ENCODE data around the gene TACC2. TPM values are rescaled to one million over a fixed set of nuclear protein-coding genes. Genes with fewer than 3 reads are reported as not detected.
"Not testable (repeated sequence)": the region's sequence is repeated elsewhere in the genome, so short reads cannot be mapped to it uniquely, and the experiment has no call there.

The TACC2 gene
- total RNA-seq, 1 donor from 2014 or later, result 349 TPM

DNA sequence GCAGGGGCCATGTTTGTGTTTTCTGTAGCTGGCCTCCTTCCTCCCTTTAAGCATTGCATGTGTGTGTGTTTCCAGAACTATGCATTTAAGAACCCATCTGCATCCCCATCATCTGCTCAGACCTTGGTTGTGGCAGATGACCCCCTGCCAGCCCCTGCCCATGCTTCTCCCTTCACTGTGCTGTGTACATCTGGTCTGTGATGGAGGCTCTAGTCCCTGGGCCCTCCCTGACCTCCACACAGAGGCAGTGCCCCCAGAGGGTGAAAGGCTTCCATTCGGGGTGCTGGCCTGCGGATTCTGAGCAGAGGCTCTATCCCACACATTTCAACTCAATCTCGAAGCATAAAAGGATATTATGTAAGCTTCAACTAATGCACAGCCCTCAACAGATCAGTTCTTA lies 89.4 kb downstream of the TACC2 start:
- ATAC-seq (ENCODE audit: poor library complexity) (peak; percentile 22), DNase-seq (no peak)
- intact Hi-C loops (cut with DNase I), result no loop called here

DNA sequence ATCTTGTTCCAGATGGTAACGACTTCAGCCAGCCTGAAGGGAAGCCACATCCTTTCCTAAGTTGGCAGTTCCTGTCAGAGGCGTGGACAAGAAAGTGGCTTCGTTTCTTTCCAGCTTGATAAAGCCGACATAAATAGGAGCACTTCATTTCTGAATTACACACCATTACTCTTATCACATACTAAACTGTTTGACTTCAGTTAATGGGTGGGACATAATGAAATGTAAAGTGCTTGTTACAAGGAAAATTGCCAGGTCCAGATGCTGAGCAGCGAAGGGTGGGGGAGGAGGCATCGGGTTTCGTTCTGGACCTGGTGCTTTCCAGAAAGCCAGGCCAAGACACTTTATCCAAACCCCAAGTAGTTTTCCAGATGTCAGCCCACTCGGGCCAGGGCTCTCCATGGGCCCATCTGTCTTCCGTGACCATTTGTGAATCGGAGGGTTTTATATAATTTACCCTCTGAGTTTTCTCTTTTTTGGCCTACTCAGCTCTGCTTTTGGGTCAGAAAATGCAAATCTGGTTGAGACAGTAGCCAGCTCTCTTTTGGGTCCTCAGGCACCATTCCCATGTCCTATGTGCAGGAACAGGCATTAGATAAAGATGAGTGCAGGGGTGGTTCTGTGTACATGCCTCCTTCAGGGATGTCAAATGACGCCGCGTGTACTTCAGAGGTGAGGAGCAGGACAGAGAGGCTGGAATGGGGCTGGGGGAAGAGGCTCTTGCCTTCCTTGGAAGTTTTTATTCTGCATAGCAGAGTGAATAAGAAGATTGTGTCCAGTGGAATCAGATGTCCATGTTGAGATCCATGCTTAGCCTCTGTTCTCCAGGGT lies 90.2 kb downstream of the TACC2 start:
- DNase-seq (peak; percentile 72), ATAC-seq (ENCODE audit: poor library complexity) (peak; percentile 80)
- intact Hi-C loops (cut with DNase I), result no loop called here

- DNase-seq (no peak), ATAC-seq (ENCODE audit: poor library complexity) (no peak)
- intact Hi-C loops (cut with DNase I), result no loop called here
Observed at GRCh38 chr10:122082616-122083477, 93.9 kb downstream of the TACC2 start.

GRCh38 chr10:122083478-122084025 lies 94.6 kb downstream of the TACC2 start:
- DNase-seq, result peak; percentile 76
- intact Hi-C loops (cut with DNase I), result no loop called here
- ATAC-seq (ENCODE audit: poor library complexity), result peak; percentile 32

DNA sequence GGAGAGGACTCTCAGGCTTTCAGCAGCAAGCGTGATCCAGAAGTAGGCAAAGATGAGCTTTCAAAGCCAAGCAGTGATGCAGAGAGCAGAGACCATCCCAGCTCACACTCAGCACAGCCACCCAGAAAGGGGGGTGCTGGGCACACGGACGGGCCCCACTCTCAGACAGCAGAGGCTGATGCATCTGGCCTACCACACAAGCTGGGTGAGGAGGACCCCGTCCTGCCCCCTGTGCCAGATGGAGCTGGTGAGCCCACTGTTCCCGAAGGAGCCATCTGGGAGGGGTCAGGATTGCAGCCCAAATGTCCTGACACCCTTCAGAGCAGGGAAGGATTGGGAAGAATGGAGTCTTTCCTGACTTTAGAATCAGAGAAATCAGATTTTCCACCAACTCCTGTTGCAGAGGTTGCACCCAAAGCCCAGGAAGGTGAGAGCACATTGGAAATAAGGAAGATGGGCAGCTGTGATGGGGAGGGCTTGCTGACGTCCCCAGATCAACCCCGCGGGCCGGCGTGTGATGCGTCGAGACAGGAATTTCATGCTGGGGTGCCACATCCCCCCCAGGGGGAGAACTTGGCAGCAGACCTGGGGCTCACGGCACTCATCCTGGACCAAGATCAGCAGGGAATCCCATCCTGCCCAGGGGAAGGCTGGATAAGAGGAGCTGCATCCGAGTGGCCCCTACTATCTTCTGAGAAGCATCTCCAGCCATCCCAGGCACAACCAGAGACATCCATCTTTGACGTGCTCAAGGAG lies 95.5 kb downstream of the TACC2 start:
- no peak for ATAC-seq (ENCODE audit: poor library complexity)
- DNase-seq, result no peak
- intact Hi-C loops (cut with DNase I), result no loop called here

- no peak for DNase-seq
- ATAC-seq (ENCODE audit: poor library complexity), result no peak
- intact Hi-C loops (cut with DNase I), result no loop called here
Observed at GRCh38 chr10:122085423-122085911, 96.5 kb downstream of the TACC2 start.

GRCh38 chr10:122086416-122087240 lies 97.7 kb downstream of the TACC2 start:
- no peak for DNase-seq
- intact Hi-C loops (cut with DNase I), result no loop called here
- ATAC-seq (ENCODE audit: poor library complexity), result no peak

- DNase-seq (no peak), ATAC-seq (ENCODE audit: poor library complexity) (no peak)
- intact Hi-C loops (cut with DNase I), result no loop called here
Observed at GRCh38 chr10:122087436-122087835, 98.5 kb downstream of the TACC2 start.

GRCh38 chr10:122089311-122090017 lies 100.5 kb downstream of the TACC2 start:
- DNase-seq (no peak), ATAC-seq (ENCODE audit: poor library complexity) (no peak)
- intact Hi-C loops (cut with DNase I), result no loop called here

DNA sequence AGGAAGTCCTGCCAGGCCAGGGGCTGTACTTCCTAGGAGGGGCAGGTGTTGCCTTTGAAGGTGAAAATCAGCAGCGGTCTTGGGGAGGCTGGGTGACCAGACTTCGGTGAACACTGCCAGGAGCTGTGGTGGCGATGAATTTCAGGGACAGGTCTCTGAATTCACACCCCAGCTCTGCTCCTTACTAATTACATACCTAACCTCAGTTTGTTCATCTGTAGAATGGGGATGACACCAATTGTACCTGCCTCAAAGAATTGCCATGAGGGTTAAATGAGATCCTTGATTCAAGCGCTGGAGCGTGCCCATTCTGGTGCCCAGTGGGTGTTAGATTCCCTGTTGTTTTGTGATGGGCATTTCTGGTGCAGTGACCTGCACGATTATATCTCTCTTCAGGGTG lies 102.8 kb downstream of the TACC2 start:
- DNase-seq (no peak), ATAC-seq (ENCODE audit: poor library complexity) (no peak)
- intact Hi-C loops (cut with DNase I), result no loop called here

DNA sequence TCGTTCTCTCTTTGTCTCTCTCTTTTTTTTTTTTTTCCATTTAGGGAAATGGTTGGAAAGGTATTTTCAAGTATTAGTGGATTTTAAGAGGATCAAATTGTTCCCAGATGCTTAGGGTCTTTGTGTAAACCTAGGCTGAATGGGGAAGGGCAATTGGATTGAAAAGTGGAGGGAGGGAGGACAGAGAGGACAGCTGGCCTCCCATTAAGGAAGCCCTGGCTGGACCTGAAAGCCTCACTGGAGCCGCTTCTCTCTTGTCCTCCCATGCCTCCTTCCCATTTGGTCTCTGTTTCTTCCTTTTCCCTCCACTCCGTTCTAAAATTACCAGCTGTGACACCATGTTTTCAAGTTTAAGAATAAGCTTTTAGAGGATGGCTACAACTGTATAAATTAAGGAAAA lies 104.1 kb downstream of the TACC2 start:
- ATAC-seq (ENCODE audit: poor library complexity) (no peak), DNase-seq (no peak)
- intact Hi-C loops (cut with DNase I), result no loop called here

DNA sequence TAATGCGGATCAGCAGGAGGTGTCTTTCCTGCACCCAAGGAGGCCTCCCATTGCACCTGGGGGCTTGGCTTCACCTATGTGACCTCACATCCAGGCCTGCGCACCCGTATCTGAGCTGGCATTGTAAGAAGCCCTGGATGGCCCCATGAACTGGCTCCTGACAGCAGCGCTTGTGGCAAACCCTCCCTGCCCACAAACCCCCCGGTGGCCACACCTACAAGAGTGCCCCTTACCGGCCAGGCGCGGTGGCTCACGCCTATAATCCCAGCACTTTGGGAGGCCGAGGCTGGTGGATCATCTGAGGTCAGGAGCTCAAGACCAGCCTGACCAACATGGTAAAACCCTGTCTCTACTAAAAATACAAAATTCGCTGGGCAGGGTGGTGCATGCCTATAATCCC lies 107.2 kb downstream of the TACC2 start:
- ATAC-seq (ENCODE audit: poor library complexity); DNase-seq; intact Hi-C loops (cut with DNase I): not testable (repeated sequence)

GRCh38 chr10:122096705-122097104 lies 107.7 kb downstream of the TACC2 start:
- intact Hi-C loops (cut with DNase I), result no loop called here
- no peak for DNase-seq
- ATAC-seq (ENCODE audit: poor library complexity), result no peak

GRCh38 chr10:122097935-122098334 lies 109.0 kb downstream of the TACC2 start:
- intact Hi-C loops (cut with DNase I), result no loop called here
- ATAC-seq (ENCODE audit: poor library complexity), result no peak

DNA sequence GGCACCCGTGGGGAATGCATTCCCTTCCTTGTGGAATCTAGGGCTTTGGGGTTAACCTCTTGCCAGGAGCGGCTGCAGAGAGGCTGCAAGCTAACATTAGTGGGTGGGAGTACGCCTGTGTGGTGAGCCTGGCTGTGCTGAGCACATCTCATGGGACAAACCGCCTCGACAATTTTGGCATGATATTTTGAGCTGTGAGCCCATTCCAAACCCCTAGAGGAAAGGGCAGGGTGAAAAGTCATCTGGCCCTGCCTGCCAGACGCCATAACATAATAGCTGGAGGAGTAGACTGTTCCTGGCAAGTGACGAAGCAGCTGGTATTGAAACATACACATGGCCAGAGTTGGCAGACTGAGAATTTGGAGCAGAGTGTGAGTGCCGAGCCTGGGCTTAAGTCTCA lies 110.0 kb downstream of the TACC2 start:
- no peak for DNase-seq
- intact Hi-C loops (cut with DNase I), result no loop called here
- peak; percentile 41 for ATAC-seq (ENCODE audit: poor library complexity)

More at GRCh38 chr10:122097935-122098334, 109.0 kb downstream of the TACC2 start:
- DNase-seq, result no peak

DNA sequence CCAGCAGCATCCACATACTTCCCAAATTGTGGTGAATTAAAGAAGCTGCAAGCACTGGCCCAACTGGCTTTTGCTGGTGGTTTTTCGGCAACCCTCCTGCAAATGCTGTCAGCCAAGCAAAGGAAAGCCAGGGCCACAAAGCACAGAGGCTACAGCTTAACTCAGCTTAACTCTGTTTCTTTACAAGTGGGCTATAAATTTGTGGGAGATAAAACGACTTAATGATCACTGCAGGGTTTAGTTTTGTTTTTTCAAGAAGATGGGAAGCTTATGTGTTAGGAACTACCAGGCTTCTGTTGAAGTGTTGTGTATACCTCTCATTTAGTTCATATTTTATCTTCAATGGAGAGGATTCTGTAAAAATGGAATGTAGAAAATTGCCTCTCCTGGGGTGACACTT lies 110.6 kb downstream of the TACC2 start:
- DNase-seq, result no peak
- intact Hi-C loops (cut with DNase I), result no loop called here
- no peak for ATAC-seq (ENCODE audit: poor library complexity)

GRCh38 chr10:122102146-122102868 lies 113.3 kb downstream of the TACC2 start:
- peak; percentile 75 for ATAC-seq (ENCODE audit: poor library complexity)
- intact Hi-C loops (cut with DNase I), result no loop called here
- no peak for DNase-seq

Measured in Right ventricle myocardium superior (tissue), 1 donor.